Subcutaneous adipose tissue (tissue), 4 donors: Measurements from ENCODE around the gene GTF2A1L. TPM values are rescaled to one million over a fixed set of nuclear protein-coding genes. Genes with fewer than 3 reads are reported as not detected.

Source experiments
- CTCF ChIP-seq: fragments of 450-650 bp; IDR thresholded peaks from one replicate; pipeline ENCODE4 v1.5.1; 2016; ENCODE audit warnings: low read depth, mild to moderate bottlenecking, control low read depth, antibody characterized with exemption, moderate library complexity
- total RNA-seq, 4 donors: library from RNA; depleted of rRNA; stranded (reverse); fragments of >200 nt; gene quantifications; one replicate each; pipeline ENCODE4 v1.1.0, GENCODE V29; 2016

GTF2A1L gene
- total RNA-seq, 4 donors from 2014 or later, result 1.1 to 2.5 (median 1.7) TPM; not detected in 1

- no peak for TF ChIP-seq CTCF
Observed at GRCh38 chr2:48584551-48584950, 33.1 kb upstream of the GTF2A1L start.

- no peak for TF ChIP-seq CTCF
Observed at GRCh38 chr2:48586433-48586832, 31.2 kb upstream of the GTF2A1L start.

GRCh38 chr2:48587560-48587959, 30.1 kb upstream of the GTF2A1L start:
- no peak for TF ChIP-seq CTCF

- TF ChIP-seq CTCF, result no peak
Observed at GRCh38 chr2:48587961-48588360, 29.7 kb upstream of the GTF2A1L start.

- no peak for TF ChIP-seq CTCF
Observed at GRCh38 chr2:48588745-48589144, 28.9 kb upstream of the GTF2A1L start.

GRCh38 chr2:48589170-48589767, 28.4 kb upstream of the GTF2A1L start:
- no peak for TF ChIP-seq CTCF

- no peak for TF ChIP-seq CTCF
Observed at GRCh38 chr2:48590017-48590416, 27.6 kb upstream of the GTF2A1L start.
